Astrocyte (in vitro differentiated cells and primary cell): ENCODE measurements around the gene SLC10A4.

ENCODE experiments used
- EZH2 ChIP-seq: IDR thresholded peaks from 2 replicates; pipeline ENCODE4 v1.6.1; 2012; ENCODE audit warnings: mild to moderate bottlenecking, low read length, inconsistent platforms; ENCODE audit not compliant: insufficient read depth
- TF ChIP-seq, protein P1 (sequence below): IDR thresholded peaks from 2 replicates; pipeline ENCODE4 v1.5.1; 2011; ENCODE audit warnings: low read depth, mild to moderate bottlenecking, inconsistent platforms, low read length, moderate library complexity; ENCODE audit not compliant: insufficient read depth

GRCh38 chr4:48483777-48484493 lies 792 bp downstream of the SLC10A4 start:
- TF ChIP-seq, protein P1, sequence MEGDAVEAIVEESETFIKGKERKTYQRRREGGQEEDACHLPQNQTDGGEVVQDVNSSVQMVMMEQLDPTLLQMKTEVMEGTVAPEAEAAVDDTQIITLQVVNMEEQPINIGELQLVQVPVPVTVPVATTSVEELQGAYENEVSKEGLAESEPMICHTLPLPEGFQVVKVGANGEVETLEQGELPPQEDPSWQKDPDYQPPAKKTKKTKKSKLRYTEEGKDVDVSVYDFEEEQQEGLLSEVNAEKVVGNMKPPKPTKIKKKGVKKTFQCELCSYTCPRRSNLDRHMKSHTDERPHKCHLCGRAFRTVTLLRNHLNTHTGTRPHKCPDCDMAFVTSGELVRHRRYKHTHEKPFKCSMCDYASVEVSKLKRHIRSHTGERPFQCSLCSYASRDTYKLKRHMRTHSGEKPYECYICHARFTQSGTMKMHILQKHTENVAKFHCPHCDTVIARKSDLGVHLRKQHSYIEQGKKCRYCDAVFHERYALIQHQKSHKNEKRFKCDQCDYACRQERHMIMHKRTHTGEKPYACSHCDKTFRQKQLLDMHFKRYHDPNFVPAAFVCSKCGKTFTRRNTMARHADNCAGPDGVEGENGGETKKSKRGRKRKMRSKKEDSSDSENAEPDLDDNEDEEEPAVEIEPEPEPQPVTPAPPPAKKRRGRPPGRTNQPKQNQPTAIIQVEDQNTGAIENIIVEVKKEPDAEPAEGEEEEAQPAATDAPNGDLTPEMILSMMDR = no peak
- peak; percentile 98 for TF ChIP-seq EZH2
